WTC11 (cell line): ENCODE data around the gene GRK4. TPM values are rescaled to one million over a fixed set of nuclear protein-coding genes. Genes with fewer than 3 reads are reported as not detected.

Experiments used
- ATAC-seq: fragments of 200-7000 bp; cut with Tn5 transposase; 2 replicates; pipeline ENCODE4 v1.10.0; 2021; ENCODE audit warnings: mild to moderate bottlenecking, moderate library complexity
- CTCF ChIA-PET: fragments of 300-600 bp; sonication (Branson Sonifier 250); formaldehyde crosslinking; loops from one replicate; lab custom pipeline; 2021; ENCODE audit warnings: antibody characterized with exemption; lab: Charles Lee
- POLR2A ChIA-PET: fragments of 350-600 bp; sonication (Branson Sonifier 250); formaldehyde crosslinking; loops from one replicate; lab custom pipeline; 2021; ENCODE audit warnings: antibody characterized with exemption; lab: Charles Lee
- DNase-seq: peaks from one replicate; pipeline ENCODE4 v3.0.0; 2021; ENCODE audit warnings: low spot score
- H3K27ac Mint-ChIP-seq: 2 replicates; pipeline ENCODE4 v1.8.0; 2021; ENCODE audit warnings: mixed read lengths
- H3K27me3 Mint-ChIP-seq: 2 replicates; pipeline ENCODE4 v1.8.0; 2021; ENCODE audit warnings: low read depth, mild to moderate bottlenecking, moderate library complexity, mixed read lengths
- H3K36me3 Mint-ChIP-seq: 2 replicates; pipeline ENCODE4 v1.8.0; 2021; ENCODE audit warnings: mixed read lengths
- H3K4me1 Mint-ChIP-seq: 2 replicates; pipeline ENCODE4 v1.8.0; 2022; ENCODE audit warnings: mixed read lengths
- H3K4me3 Mint-ChIP-seq: 2 replicates; pipeline ENCODE4 v1.8.0; 2021; ENCODE audit warnings: mild to moderate bottlenecking, moderate library complexity, mixed read lengths
- H3K9me3 Mint-ChIP-seq: 2 replicates; pipeline ENCODE4 v1.8.0; 2021; ENCODE audit warnings: mixed read lengths
- ATF1 ChIP-seq: sonication (generic); formaldehyde crosslinking; IDR thresholded peaks from 2 replicates; pipeline ENCODE4 v1.8.1; 2023; ENCODE audit warnings: mild to moderate bottlenecking, moderate library complexity, missing genetic modification reagents
- CBFB ChIP-seq: sonication (generic); formaldehyde crosslinking; IDR thresholded peaks from 2 replicates; pipeline ENCODE4 v1.8.1; 2022; ENCODE audit warnings: mild to moderate bottlenecking, low read depth, missing genetic modification reagents
- CREM ChIP-seq: sonication (generic); formaldehyde crosslinking; IDR thresholded peaks from 2 replicates; pipeline ENCODE4 v1.8.1; 2022; ENCODE audit warnings: mild to moderate bottlenecking, missing genetic modification reagents, moderate library complexity
- EMX1 ChIP-seq: fragments of 250-450 bp; sonication (Bioruptor Pico); IDR thresholded peaks from 2 replicates; pipeline ENCODE4 v1.8.0; 2021; ENCODE audit warnings: mild to moderate bottlenecking
- FOXJ3 ChIP-seq: sonication (generic); formaldehyde crosslinking; IDR thresholded peaks from 2 replicates; pipeline ENCODE4 v1.9.0; 2021; ENCODE audit warnings: missing genetic modification reagents, mild to moderate bottlenecking, borderline replicate concordance
- FOXP1 ChIP-seq: sonication (generic); formaldehyde crosslinking; IDR thresholded peaks from 2 replicates; pipeline ENCODE4 v1.8.0; 2022; ENCODE audit warnings: missing genetic modification reagents, mild to moderate bottlenecking, moderate library complexity, borderline replicate concordance
- KAT7 ChIP-seq: sonication (generic); formaldehyde crosslinking; IDR thresholded peaks from 2 replicates; pipeline ENCODE4 v1.8.1; 2023; ENCODE audit warnings: missing genetic modification reagents, mild to moderate bottlenecking, borderline replicate concordance
- NR3C1 ChIP-seq: sonication (generic); formaldehyde crosslinking; conservative IDR thresholded peaks from 2 replicates; pipeline ENCODE4 v1.8.1; 2023; ENCODE audit warnings: low read depth, mild to moderate bottlenecking, missing genetic modification reagents
- OVOL2 ChIP-seq: fragments of 250-450 bp; sonication (Bioruptor Pico); IDR thresholded peaks from 2 replicates; pipeline ENCODE4 v1.9.0; 2021; ENCODE audit warnings: mild to moderate bottlenecking, borderline replicate concordance
- ZNF138 ChIP-seq: sonication (generic); formaldehyde crosslinking; conservative IDR thresholded peaks from 2 replicates; pipeline ENCODE4 v1.8.1; 2022; ENCODE audit warnings: mild to moderate bottlenecking, moderate library complexity, missing genetic modification reagents
- ZNF219 ChIP-seq: sonication (generic); formaldehyde crosslinking; IDR thresholded peaks from 2 replicates; pipeline ENCODE4 v1.8.0; 2023; ENCODE audit warnings: missing genetic modification reagents, mild to moderate bottlenecking, borderline replicate concordance
- ZNF671 ChIP-seq: fragments of 250-450 bp; sonication (Bioruptor Pico); IDR thresholded peaks from 2 replicates; pipeline ENCODE4 v1.8.0; 2021; ENCODE audit warnings: mild to moderate bottlenecking
- total RNA-seq: library from RNA; stranded (reverse); gene quantifications from 3 replicates; pipeline ENCODE4 v1.2.3, GENCODE V29; 2021
- TF ChIP-seq, protein P1 (sequence below): sonication (generic); formaldehyde crosslinking; conservative IDR thresholded peaks from 2 replicates; pipeline ENCODE4 v1.8.1; 2022; ENCODE audit warnings: mild to moderate bottlenecking, missing genetic modification reagents
- TF ChIP-seq, protein P2 (sequence below): sonication (generic); formaldehyde crosslinking; IDR thresholded peaks from 2 replicates; pipeline ENCODE4 v1.8.0; 2023; ENCODE audit warnings: missing genetic modification reagents
- TF ChIP-seq, protein P3 (sequence below): sonication (generic); formaldehyde crosslinking; IDR thresholded peaks from 2 replicates; pipeline ENCODE4 v1.8.1; 2022; ENCODE audit warnings: mild to moderate bottlenecking, missing genetic modification reagents, moderate library complexity, borderline replicate concordance
- TF ChIP-seq, protein P4 (sequence below): fragments of 250-450 bp; sonication (Bioruptor Pico); IDR thresholded peaks from 2 replicates; pipeline ENCODE4 v1.9.0; 2021; ENCODE audit warnings: moderate library complexity, mild to moderate bottlenecking, inconsistent platforms, borderline replicate concordance
- TF ChIP-seq, protein P5 (sequence below): sonication (generic); formaldehyde crosslinking; IDR thresholded peaks from 2 replicates; pipeline ENCODE4 v1.8.1; 2022; ENCODE audit warnings: low read depth, mild to moderate bottlenecking, moderate library complexity, missing genetic modification reagents, borderline replicate concordance
- TF ChIP-seq, protein P6 (sequence below): fragments of 250-450 bp; sonication (Bioruptor Pico); IDR thresholded peaks from 2 replicates; pipeline ENCODE4 v1.9.0; 2021; ENCODE audit warnings: mild to moderate bottlenecking

GRK4 gene
- total RNA-seq, 1 experiment from 2014 or later = 1.4 TPM

DNA sequence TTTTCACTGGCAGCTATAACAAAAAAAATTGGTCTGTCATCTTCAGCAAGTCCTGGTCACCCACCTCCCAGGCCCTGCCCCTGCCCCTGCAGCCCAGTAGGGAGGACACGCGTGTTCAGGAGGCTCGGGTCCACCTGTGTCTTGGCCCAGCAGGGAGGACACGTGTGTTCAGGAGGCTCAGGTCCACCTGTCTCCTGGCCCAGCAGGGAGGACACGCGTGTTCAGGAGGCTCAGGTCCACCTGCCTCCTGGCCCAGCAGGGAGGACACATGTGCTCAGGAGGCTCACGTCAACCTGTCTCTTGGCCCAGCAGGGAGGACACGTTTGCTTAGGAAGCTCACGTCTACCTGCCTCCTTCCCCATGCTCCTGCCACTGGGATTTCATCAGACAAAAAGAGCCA lies 66.1 kb downstream of the GRK4 start (continued):
- TF ChIP-seq KAT7 (CRISPR knock-in tag) = no peak
- TF ChIP-seq, protein P1, sequence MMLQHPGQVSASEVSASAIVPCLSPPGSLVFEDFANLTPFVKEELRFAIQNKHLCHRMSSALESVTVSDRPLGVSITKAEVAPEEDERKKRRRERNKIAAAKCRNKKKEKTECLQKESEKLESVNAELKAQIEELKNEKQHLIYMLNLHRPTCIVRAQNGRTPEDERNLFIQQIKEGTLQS (CRISPR knock-in tag) = no peak
- TF ChIP-seq ZNF671 (CRISPR knock-in tag) = no peak
- TF ChIP-seq NR3C1 (CRISPR knock-in tag) = no peak
- TF ChIP-seq, all 79 proteins: peak for 0

DNA sequence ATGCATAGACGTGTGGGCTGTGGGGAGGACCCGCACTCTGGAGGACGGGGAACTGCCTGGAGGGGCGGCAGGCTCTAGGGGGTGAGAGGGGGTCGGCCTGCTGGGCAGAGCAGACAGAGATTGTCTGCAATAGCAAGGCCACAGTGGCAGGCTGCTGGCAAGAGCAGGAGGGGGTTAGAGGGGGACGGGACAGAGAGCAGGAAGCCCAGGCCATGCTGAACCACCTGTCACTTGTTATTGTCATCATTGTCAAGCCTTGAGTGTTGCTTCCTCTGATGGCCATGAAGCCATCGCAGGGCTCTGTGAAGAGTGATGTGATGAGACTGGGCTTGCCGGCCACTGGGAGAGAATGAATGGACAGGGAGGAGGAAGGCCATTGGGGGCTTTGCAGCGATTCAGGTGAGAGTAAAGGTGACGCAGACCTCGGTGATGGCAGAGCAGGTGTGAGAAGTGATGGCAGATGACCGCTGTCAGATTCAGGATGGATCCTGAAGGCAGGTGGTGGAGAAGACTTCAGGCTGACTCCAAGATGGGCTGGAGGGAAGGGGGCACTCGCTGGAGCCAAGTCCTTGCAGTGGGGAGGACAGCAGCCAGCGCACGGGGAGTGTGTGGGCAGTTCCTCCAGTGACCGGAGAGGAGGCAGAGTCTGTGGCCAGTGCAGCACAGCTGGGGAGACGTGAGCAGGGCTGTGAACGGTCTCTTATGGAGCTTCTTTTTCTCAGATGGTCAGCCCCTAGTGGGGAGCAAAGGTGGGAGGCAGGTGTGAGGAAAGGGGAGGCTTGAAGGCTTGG lies 67.4 kb downstream of the GRK4 start:
- DNase-seq (no peak), ATAC-seq (no peak; the same call in 1 of the 2 replicates)
- Mint-ChIP-seq H3K4me3 (no peak overlapping the region), H3K9me3 (no peaks in the 10 kb centered on the region)
- POLR2A ChIA-PET = no interaction called here
- TF ChIP-seq, protein P1 (CRISPR knock-in tag) = no peak
- TF ChIP-seq EMX1 (no peak), CREM (CRISPR knock-in tag) (no peak)
- TF ChIP-seq, all 79 proteins: peak for 0
- Mint-ChIP-seq H3K27ac (no peak overlapping the region; the same call in 1 of the 2 replicates), H3K4me1 (no peaks in the 10 kb centered on the region), H3K36me3 (no peaks in the 10 kb centered on the region), H3K27me3 (no peaks in the 10 kb centered on the region)
- CTCF ChIA-PET = interaction anchor here (2.7 kb wide), 1 partner anchor 21 kb away, joined by 10 read pairs; no protein-coding TSS in a partner anchor

DNA sequence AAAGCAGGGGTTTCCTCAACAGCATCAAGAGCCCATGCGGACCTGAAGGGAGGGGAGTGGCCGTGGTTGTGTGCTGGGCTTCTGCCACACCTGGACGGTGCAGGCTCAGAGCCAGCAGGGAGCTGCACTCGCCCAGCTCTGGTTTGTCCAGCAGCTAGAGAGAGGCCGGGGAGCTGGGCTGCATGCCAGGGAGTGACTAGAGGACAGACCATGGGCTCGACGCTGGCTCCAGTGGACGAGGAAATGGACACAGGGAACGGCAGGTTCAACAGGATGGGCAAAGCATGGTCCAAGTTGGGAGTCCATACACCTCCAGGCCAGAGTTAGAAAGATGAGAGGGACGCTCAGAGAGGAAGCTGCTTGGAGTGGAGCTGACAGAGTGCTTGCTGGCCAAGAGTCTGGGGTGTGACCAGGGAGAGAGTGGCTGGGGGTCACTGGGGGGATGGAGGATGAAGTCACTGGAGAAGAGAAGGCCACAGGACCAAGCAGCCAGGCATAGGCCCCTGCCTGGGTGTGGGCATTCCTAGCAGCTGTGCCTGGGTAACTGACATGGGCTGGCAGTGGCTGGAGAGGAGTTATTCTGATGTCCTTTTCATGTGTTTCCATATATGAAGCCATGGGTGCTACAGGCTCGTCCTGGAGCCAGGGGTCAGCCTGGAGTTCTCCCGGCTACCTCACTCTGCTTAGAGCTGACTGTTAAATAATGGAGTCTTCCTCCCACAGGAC lies 68.1 kb downstream of the GRK4 start:
- Mint-ChIP-seq H3K9me3 (no peaks in the 10 kb centered on the region), H3K4me1 (no peaks in the 10 kb centered on the region), H3K4me3 (no peak overlapping the region), H3K27me3 (no peaks in the 10 kb centered on the region), H3K27ac (no peak overlapping the region), H3K36me3 (no peaks in the 10 kb centered on the region)
- no peak for TF ChIP-seq FOXP1
- TF ChIP-seq, protein P2, sequence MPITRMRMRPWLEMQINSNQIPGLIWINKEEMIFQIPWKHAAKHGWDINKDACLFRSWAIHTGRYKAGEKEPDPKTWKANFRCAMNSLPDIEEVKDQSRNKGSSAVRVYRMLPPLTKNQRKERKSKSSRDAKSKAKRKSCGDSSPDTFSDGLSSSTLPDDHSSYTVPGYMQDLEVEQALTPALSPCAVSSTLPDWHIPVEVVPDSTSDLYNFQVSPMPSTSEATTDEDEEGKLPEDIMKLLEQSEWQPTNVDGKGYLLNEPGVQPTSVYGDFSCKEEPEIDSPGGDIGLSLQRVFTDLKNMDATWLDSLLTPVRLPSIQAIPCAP = no peak
- no peak for TF ChIP-seq ZNF138 (CRISPR knock-in tag)
- no peak for TF ChIP-seq OVOL2 (CRISPR knock-in tag)
- TF ChIP-seq EMX1 = no peak
- TF ChIP-seq ATF1 (CRISPR knock-in tag) = no peak
- TF ChIP-seq ZNF219 (CRISPR knock-in tag) = no peak
- no peak for TF ChIP-seq FOXJ3
- TF ChIP-seq, protein P3, sequence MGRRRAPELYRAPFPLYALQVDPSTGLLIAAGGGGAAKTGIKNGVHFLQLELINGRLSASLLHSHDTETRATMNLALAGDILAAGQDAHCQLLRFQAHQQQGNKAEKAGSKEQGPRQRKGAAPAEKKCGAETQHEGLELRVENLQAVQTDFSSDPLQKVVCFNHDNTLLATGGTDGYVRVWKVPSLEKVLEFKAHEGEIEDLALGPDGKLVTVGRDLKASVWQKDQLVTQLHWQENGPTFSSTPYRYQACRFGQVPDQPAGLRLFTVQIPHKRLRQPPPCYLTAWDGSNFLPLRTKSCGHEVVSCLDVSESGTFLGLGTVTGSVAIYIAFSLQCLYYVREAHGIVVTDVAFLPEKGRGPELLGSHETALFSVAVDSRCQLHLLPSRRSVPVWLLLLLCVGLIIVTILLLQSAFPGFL = no peak
- TF ChIP-seq, protein P4, sequence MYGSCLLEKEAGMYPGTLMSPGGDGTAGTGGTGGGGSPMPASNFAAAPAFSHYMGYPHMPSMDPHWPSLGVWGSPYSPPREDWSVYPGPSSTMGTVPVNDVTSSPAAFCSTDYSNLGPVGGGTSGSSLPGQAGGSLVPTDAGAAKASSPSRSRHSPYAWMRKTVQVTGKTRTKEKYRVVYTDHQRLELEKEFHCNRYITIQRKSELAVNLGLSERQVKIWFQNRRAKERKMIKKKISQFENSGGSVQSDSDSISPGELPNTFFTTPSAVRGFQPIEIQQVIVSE (CRISPR knock-in tag) = no peak
- no peak for TF ChIP-seq CBFB (CRISPR knock-in tag)
- TF ChIP-seq, protein P5, sequence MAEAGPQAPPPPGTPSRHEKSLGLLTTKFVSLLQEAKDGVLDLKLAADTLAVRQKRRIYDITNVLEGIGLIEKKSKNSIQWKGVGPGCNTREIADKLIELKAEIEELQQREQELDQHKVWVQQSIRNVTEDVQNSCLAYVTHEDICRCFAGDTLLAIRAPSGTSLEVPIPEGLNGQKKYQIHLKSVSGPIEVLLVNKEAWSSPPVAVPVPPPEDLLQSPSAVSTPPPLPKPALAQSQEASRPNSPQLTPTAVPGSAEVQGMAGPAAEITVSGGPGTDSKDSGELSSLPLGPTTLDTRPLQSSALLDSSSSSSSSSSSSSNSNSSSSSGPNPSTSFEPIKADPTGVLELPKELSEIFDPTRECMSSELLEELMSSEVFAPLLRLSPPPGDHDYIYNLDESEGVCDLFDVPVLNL (CRISPR knock-in tag) = no peak
- TF ChIP-seq, protein P6, sequence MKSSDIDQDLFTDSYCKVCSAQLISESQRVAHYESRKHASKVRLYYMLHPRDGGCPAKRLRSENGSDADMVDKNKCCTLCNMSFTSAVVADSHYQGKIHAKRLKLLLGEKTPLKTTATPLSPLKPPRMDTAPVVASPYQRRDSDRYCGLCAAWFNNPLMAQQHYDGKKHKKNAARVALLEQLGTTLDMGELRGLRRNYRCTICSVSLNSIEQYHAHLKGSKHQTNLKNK (CRISPR knock-in tag) = no peak
- POLR2A ChIA-PET = no interaction called here
- CTCF ChIA-PET = interaction anchor here (2.7 kb wide), 1 partner anchor 22 kb away, joined by 10 read pairs; no protein-coding TSS in a partner anchor
- no peak for DNase-seq
- no peak for ATAC-seq
